PC-3 (cell line): Measurements from ENCODE around the gene CDH4.

ENCODE experiments used
- CTCF ChIP-seq: fragments of 300-600 bp; sonication (generic); conservative IDR thresholded peaks from 2 replicates; pipeline ENCODE4 v1.5.1; 2017; ENCODE audit warnings: antibody characterized with exemption, low read depth, mild to moderate bottlenecking, low read length
- EZH2 ChIP-seq: fragments of 300-600 bp; sonication (generic); IDR thresholded peaks from one replicate; pipeline ENCODE4 v1.6.1; 2017; ENCODE audit warnings: antibody characterized with exemption, mild to moderate bottlenecking, low read length; ENCODE audit not compliant: unreplicated experiment
- EZH2phosphoT487 ChIP-seq: fragments of 300-600 bp; sonication (generic); IDR thresholded peaks from 2 replicates; pipeline ENCODE4 v1.6.1; 2018; ENCODE audit warnings: mild to moderate bottlenecking, antibody characterized with exemption, low read length, borderline replicate concordance

GRCh38 chr20:61411743-61412142 lies 159.7 kb downstream of the CDH4 start:
- TF ChIP-seq EZH2 (no peak), CTCF (no peak), EZH2phosphoT487 (no peak)
